Lung (tissue), 12 donors: ENCODE measurements around the gene CCER1. TPM values are rescaled to one million over a fixed set of nuclear protein-coding genes. Genes with fewer than 3 reads are reported as not detected.
A peak's percentile ranks its signal among the peaks of the same experiment; 100 is the strongest.

ENCODE experiments used
- ATAC-seq: fragments of 200-7000 bp; cut with Tn5 transposase; one replicate; pipeline ENCODE4 v1.9.1; 2020; ENCODE audit warnings: moderate number of reproducible peaks; ENCODE audit not compliant: insufficient read depth, low FRiP score
- DNase-seq, 3 donors: peaks; one replicate each; pipeline ENCODE4 v3.0.0-alpha.2; 2013 to 2017
- H3K27ac ChIP-seq, 2 donors: one replicate each; pipeline ENCODE4 v1.5.1; 2013; ENCODE audit warnings: mild to moderate bottlenecking in 2 of 2, moderate library complexity in 2 of 2, control low read depth in 1 of 2, inconsistent platforms in 1 of 2, low read depth in 1 of 2, low read length in 1 of 2
- H3K27me3 ChIP-seq, 3 donors: one replicate each; pipeline ENCODE4 v1.5.1; 2013; ENCODE audit warnings: low read length in 2 of 3; ENCODE audit not compliant: control insufficient read depth in 3 of 3, insufficient read depth in 3 of 3
- H3K36me3 ChIP-seq, 4 donors: one replicate each; pipeline ENCODE4 v1.5.1; 2013; ENCODE audit warnings: low read length in 4 of 4, mild to moderate bottlenecking in 1 of 4, moderate library complexity in 1 of 4; ENCODE audit not compliant: control insufficient read depth in 4 of 4, insufficient read depth in 4 of 4
- H3K4me1 ChIP-seq, 5 donors: one replicate each; pipeline ENCODE4 v1.5.1; 2013; ENCODE audit warnings: low read length in 5 of 5, mild to moderate bottlenecking in 2 of 5, moderate library complexity in 1 of 5; ENCODE audit not compliant: control insufficient read depth in 5 of 5, insufficient read depth in 5 of 5
- H3K4me3 ChIP-seq: one replicate; pipeline ENCODE4 v1.5.1; 2013; ENCODE audit warnings: mild to moderate bottlenecking, control low read depth, moderate library complexity
- H3K9ac ChIP-seq, 2 donors: one replicate each; pipeline ENCODE4 v1.5.1; 2013; ENCODE audit warnings: low read length in 2 of 2, control low read depth in 1 of 2; ENCODE audit not compliant: insufficient read depth in 1 of 2
- H3K9me3 ChIP-seq, 4 donors: one replicate each; pipeline ENCODE4 v1.5.1; 2013; ENCODE audit warnings: low read length in 3 of 4, mild to moderate bottlenecking in 1 of 4, moderate library complexity in 1 of 4; ENCODE audit not compliant: control insufficient read depth in 4 of 4, insufficient read depth in 3 of 4
- WGBS, 2 donors: extraction: QIAGEN DNeasy Blood & Tissue Kit; methylation state at CpG; one replicate each; pipeline ENCODE4 v1.1.7; 2013; 5-methylcytosine and 5-hydroxymethylcytosine counted together
- polyA plus RNA-seq, 2 donors: library from polyadenylated mRNA; stranded (reverse); fragments of 200-250 nt; gene quantifications; one replicate each; pipeline ENCODE4 v1.2.1, GENCODE V29; 2013
- total RNA-seq, 2 donors: library from RNA; depleted of rRNA in 1 of 2; stranded (reverse); fragments of >200 nt in 1 of 2; gene quantifications; one replicate each; pipeline ENCODE4 v1.2.1, GENCODE V29; 2014 to 2021
- TF ChIP-seq, protein P1 (sequence below): IDR thresholded peaks from 2 replicates; pipeline ENCODE4 v1.5.1; 2012; ENCODE audit warnings: mild to moderate bottlenecking; ENCODE audit errors: control extremely low read depth, extremely low read depth
- donor health status: control.
- donor health status: control.
- donor health status: Bipolar disorder and iron deficiency.
- donor health status: healthy.
- donor health status: DM: yes; HTN: yes; CAD: no.

The CCER1 gene
- total and polyA plus RNA-seq, 4 donors = not detected

DNA sequence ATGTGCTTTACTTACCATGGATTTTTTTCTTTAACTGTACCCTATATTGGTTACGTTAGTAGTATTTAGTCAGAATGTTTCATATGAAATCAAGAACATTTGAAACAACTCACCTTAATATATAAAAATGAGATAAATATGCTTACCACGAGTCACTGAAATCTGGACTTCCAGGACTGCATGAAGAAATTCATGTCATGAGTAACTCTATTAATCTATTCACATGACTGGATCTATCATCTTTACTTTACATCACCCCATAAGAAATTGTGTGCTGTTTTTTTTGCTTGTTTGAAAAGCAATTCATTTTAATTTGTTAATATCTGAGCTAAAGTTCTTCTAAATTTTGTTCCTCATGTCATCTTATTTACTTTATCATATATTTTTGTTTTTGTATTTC lies 44.6 kb upstream of the CCER1 start:
- ATAC-seq = no peak

DNA sequence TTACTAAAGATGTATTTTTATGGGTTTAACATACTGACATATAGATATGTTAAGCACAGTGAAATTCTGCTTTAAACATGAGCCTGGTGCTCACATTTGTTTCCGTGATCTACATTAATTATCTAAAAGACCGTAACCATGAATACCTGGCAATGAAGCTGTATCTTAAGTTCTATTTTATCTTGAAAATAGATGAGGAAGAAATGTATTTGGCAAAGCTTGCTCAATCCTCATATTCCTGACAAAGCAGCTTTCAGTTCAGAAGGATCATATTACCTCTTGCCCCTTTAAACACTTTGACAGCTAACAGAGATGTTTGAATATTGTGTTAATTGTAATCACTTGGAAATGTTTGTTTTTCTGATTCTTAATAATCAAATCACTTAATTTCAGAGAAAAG lies 40.0 kb upstream of the CCER1 start:
- H3K4me1 ChIP-seq = peaks cover 0 to 26% (median 0%) of the 10 kb centered on the region in 5 donors
- H3K4me3 ChIP-seq = no peak overlapping the region
- no peak overlapping the region for H3K27ac ChIP-seq
- no peaks in the 10 kb centered on the region for H3K9me3 ChIP-seq
- DNase-seq (peak in 2 of 3 donors; percentile 73 to 83), ATAC-seq (no peak)
- TF ChIP-seq, protein P1, sequence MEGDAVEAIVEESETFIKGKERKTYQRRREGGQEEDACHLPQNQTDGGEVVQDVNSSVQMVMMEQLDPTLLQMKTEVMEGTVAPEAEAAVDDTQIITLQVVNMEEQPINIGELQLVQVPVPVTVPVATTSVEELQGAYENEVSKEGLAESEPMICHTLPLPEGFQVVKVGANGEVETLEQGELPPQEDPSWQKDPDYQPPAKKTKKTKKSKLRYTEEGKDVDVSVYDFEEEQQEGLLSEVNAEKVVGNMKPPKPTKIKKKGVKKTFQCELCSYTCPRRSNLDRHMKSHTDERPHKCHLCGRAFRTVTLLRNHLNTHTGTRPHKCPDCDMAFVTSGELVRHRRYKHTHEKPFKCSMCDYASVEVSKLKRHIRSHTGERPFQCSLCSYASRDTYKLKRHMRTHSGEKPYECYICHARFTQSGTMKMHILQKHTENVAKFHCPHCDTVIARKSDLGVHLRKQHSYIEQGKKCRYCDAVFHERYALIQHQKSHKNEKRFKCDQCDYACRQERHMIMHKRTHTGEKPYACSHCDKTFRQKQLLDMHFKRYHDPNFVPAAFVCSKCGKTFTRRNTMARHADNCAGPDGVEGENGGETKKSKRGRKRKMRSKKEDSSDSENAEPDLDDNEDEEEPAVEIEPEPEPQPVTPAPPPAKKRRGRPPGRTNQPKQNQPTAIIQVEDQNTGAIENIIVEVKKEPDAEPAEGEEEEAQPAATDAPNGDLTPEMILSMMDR = no peak
- H3K27me3 ChIP-seq = no peaks in the 10 kb centered on the region
- peak overlapping the region in 1 of 2 donors; percentile 17 for H3K9ac ChIP-seq
- H3K36me3 ChIP-seq = no peaks in the 10 kb centered on the region
- 66 to 80% methylated on average over 2 of the region's 2 CpGs for WGBS, 2 donors

More for the DNA sequence above, 44.6 kb upstream of the CCER1 start:
- H3K4me3 ChIP-seq = no peak overlapping the region
- 93 to 94% methylated on average over 2 of the region's 2 CpGs for WGBS, 2 donors
- TF ChIP-seq, protein P1 = no peak
- DNase-seq = no peak
- peaks cover 0 to 14% (median 0%) of the 10 kb centered on the region in 5 donors for H3K4me1 ChIP-seq
- H3K9ac ChIP-seq = no peak overlapping the region
- H3K27ac ChIP-seq = no peak overlapping the region
- H3K36me3 ChIP-seq = no peaks in the 10 kb centered on the region
- H3K27me3 ChIP-seq = no peaks in the 10 kb centered on the region
- no peaks in the 10 kb centered on the region for H3K9me3 ChIP-seq

DNA sequence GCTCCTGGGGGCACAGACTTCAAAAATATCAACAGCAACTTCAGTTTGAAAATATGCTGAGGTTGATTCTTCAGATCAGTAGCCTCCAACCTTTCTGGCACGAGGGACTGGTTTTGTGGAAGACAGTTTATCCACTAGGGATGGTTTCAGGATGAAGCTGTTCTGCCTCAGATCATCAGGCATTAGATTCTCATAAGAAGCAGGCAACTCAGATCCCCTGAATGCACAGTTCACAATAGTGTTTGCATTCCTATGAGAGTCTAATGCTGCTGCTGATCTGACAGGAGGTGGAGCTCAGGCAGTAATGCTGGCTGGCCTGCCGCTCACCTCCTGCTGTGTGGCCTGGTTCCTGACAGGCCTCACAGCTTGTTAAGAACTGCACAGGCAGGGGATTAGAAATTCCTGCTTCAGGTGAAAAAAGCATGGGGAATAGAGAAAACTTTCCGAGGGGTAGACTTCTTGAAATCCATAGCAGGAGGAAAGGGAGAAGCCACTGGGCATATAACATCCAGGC lies 37.0 kb upstream of the CCER1 start:
- H3K9me3 ChIP-seq = no peaks in the 10 kb centered on the region
- no peak overlapping the region for H3K9ac ChIP-seq
- 85 to 90% methylated on average over 3 of the region's 3 CpGs for whole genome bisulfite sequencing, 2 donors
- H3K27me3 ChIP-seq = no peaks in the 10 kb centered on the region
- H3K36me3 ChIP-seq = no peaks in the 10 kb centered on the region
- TF ChIP-seq, protein P1 = no peak
- no peak overlapping the region for H3K27ac ChIP-seq
- H3K4me1 ChIP-seq = peaks cover 0 to 26% (median 0%) of the 10 kb centered on the region in 5 donors
- no peak for DNase-seq
- no peak overlapping the region for H3K4me3 ChIP-seq
- ATAC-seq = no peak

DNA sequence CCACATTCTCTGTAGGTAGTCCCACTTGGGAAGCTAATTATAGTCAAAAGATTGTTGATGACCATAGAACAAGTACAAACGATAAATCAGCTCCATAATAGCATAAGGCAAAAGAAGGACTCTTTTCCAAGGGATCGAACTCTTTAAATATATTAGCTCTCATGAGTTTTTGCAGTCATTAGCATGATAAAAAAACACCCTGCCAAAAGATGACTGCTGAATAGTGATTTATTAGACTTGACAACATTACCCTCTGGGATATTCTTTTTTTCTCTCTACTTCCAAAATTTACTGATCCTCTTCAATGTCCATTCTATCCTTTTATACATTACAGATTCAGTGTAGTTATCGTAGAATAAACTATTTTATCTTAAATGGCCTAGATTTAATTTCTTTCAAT lies 35.6 kb upstream of the CCER1 start:
- no peaks in the 10 kb centered on the region for H3K9me3 ChIP-seq
- ATAC-seq (no peak), DNase-seq (no peak)
- no peak overlapping the region for H3K9ac ChIP-seq
- 59 to 64% methylated on average over 3 of the region's 3 CpGs for WGBS, 2 donors
- no peaks in the 10 kb centered on the region for H3K27me3 ChIP-seq
- TF ChIP-seq, protein P1 = no peak
- H3K27ac ChIP-seq = no peak overlapping the region
- H3K4me1 ChIP-seq = peaks cover 0 to 21% (median 0%) of the 10 kb centered on the region in 5 donors
- no peak overlapping the region for H3K4me3 ChIP-seq
- no peaks in the 10 kb centered on the region for H3K36me3 ChIP-seq
